GM21528 (cell line): ENCODE results near the gene KNTC1.
"Not testable (repeated sequence)": the region's sequence is repeated elsewhere in the genome, so short reads cannot be mapped to it uniquely, and the experiment has no call there.

Experiments used
- ATAC-seq: cut with Tn5 transposase; IDR thresholded peaks from one replicate; pipeline ENCODE4 v1.9.1; 2021; ENCODE audit warnings: mild to moderate bottlenecking, moderate library complexity; ENCODE audit not compliant: unreplicated experiment, low FRiP score

Gene KNTC1

GRCh38 chr12:122544537-122544936, 17.5 kb downstream of the KNTC1 start:
- no peak for ATAC-seq

- ATAC-seq = no peak
These were observed 18.8 kb downstream of the KNTC1 start for GRCh38 chr12:122545855-122546254.

DNA sequence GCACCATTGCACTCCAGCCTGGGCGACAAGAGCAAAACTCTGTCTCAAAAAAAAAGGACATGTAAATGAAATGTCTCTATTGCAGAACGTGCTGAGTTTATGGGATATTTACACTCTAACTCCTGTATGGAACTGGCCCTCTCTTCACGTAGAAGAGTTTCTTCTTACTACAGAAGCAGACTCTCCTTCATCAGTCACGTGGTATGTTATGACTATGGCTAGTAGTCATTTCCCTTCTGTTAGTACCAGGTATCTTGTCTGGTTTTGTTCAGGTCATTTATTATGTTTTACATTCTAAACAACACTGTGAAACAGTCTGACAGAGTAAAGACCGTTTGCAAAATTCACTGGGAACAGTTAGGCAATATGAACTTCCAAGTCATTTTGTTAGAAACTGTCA, 20.3 kb downstream of the KNTC1 start:
- ATAC-seq = no peak

DNA sequence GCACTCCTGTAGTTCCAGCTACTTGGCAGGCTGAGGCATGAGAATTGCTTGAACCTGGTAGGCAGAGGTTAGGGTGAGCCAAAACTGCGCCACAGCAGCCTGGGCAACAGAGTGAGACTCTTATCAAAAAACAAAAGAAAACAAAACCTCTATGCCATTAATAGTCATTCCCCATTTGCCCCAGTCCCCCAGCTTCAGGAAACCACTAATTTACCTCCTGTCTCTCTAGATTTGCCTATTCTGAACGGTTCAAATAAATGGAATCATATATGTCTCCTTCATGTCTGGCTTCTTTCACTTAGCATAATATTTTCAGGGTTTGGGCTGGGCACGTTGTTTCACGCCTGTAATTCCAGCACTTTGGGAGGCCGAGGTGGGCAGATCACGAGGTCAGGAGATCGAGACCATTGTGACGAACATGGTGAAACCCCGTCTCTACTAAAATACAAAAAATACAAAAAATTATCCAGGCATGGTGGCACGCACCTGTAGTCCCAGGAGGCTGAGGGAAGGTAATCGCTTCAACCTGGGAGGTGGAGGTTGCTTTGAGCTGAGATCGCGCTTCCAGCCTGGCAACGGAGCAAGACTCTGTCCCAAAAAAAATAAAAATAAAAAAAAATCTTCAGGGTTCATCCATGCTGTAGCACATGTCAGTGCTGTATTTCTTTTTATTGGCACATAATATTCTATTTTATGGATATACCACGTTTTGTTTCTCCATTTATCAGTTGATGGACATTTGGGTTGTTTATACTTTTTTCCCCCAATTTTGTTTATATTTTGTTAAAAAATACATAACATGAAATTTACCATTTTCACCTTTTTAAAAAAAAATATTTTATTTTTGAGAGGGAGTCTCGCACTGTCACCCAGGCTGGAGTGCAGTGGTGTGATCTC, 31.9 kb downstream of the KNTC1 start:
- no peak for ATAC-seq

- no peak for ATAC-seq
These were observed 33.1 kb downstream of the KNTC1 start for GRCh38 chr12:122560138-122560537.

GRCh38 chr12:122563361-122563760, 36.3 kb downstream of the KNTC1 start:
- ATAC-seq = no peak

DNA sequence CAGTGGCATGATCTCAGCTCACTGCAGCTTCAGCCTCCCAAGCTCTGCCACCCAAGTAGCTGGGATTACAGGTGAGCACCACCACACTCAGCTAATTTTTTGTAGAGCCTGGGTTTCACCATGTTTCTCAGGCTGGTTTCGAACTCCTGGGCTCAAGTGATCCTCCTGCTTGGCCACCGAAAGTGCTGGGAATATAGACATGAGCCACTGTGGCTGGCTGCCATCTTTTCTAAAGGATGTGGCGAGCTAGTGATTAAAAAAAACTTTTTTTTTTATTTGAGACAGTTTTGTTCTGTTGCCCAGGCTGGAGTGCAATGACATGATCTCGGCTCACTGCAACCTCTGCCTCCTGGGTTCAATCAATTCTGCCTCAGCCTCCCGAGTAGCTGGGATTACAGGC, 39.8 kb downstream of the KNTC1 start:
- ATAC-seq = not testable (repeated sequence)

DNA sequence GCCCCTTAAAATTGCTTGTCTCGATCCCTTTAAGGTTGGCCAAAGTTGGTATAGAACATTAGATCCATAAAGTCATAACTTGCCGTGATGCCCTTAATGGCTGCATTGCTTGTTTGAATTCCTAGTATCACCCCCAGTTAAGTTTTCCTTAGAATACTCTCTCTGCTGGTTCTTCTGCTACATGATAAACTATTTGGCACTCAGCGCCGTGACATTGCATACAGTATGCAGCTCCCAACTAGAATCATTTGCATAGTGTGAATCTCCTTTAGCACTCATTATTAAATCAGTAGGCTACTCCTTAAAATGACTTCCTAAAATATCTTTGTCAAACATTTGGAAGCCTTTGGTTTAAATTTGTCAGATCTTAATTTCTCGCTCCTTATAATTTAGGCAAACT, 42.2 kb downstream of the KNTC1 start:
- no peak for ATAC-seq

DNA sequence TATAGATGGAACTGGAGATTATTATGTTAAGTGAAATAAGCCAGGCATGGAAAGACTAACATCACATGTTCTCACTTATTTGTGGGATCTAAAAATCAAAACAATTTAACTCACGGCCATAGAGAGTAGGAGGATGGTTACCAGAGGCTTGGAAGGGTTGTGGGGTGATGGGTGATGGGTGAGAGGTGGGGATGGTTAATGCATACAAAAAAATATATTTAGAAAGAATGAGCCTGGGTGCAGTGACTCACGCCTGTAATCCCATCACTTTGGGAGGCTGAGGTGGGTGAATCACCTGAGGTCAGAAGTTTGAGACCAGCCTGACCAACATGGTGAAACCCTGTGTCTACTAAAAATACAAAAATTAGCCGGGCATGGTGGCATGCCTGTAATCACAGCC, 43.0 kb downstream of the KNTC1 start:
- ATAC-seq = not testable (repeated sequence)

DNA sequence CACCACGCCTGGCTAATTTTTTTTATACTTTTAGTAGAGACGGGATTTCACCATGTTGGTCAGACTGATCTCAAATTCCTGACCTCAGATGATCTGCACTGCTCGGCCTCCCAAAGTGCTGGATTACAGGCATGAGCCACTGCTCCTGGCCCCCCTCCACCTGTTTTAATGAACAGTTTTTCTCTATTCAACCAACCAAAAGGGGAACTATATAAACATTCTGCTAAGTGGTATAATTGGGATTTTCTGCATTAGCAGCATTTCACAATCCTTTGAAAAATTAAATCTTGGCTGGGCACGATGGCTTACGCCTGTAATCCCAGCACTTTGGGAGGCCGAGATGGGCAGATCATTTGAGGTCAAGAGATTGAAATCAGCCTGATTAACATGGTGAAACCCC, 44.8 kb downstream of the KNTC1 start:
- ATAC-seq = no peak

DNA sequence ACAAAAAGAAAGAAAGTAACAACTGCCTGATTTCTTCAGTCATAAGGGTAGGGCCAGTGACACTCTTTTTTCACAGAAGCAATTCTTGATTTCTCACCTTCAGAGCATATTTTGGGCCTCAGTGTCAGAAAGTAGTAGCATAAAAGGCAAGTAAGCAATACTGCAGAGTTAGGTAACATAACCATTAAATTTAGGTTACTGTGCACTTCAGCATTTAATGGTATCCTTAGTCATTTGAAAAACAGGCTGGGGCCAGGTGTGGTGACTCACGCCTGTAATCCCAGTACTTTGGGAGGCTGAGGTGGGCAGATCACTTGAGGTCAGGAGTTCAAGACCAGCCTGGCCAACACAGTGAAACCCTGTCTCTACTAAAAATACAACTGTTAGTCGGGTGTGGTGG, 56.2 kb downstream of the KNTC1 start:
- ATAC-seq = not testable (repeated sequence)

DNA sequence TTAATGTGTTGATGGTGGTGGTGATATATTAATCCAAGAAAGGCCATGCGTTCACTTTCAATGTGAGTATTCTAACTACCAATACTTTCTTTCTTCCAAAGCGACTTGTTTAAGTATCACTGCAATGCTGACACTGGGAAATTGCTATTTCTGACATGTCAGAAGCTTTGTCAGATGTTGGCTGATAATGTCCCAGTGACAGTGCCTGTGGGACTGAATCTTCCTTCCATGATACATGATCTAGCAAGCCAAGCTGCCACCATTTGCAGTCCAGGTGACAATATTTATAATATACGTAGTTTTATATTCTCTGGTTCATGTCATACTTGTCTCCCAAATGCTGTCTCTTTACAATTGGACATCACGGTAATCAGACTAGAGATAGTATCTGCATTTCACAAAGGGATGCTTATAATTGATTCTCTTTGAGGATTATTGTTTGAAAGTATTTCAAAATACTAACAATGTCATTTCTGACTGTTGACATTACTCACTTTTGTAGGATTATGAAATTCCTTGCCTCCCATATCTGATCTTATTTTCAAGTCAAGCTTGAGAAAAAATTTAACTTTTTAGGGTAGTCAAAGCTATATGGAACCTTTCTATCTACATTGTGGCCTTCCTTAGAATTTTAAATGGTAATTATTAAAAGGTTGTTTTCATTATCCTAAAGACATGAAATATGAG, 57.3 kb downstream of the KNTC1 start:
- no peak for ATAC-seq

- no peak for ATAC-seq
These were observed 63.9 kb downstream of the KNTC1 start for GRCh38 chr12:122590990-122591389.

GRCh38 chr12:122591966-122592365, 64.9 kb downstream of the KNTC1 start:
- ATAC-seq = not testable (repeated sequence)

GRCh38 chr12:122592543-122592942, 65.5 kb downstream of the KNTC1 start:
- ATAC-seq = not testable (repeated sequence)

DNA sequence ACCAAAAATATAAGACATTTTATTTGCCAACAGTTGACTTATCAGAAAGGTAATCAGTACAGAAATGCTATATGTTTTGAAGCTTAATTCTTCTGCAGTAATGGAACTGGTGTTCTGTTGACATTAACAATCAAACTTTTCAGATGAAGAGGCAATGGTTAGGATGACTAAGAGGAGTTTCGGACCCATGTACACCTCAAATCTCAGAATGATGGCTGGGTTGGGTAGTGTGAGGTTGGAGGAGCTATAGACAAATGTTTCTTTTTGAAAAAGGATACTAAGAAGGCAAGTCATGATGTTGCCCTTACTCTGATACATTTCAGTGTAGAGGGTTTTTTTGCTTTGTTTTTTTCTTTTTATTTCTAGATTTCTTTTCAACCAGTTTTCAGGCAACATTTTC, 66.9 kb downstream of the KNTC1 start:
- no peak for ATAC-seq

DNA sequence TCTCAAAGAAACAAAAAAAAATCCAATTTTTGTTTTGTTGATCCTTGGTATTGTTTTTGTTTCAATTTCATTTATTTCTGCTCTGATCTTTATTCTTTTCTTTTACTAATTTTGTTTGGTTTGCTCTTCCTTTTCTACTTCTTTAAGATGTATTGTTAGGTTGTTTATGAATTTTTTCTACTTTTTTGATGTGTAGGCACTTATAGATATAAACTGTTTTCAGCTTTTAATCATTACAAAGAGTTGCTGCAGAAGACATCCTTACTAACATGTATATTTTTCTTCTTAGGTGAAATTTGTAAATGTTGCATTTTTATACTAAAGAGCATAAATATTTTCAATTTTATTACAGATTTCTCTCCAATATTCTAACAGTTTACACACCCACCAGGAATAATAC, 69.8 kb downstream of the KNTC1 start:
- ATAC-seq = no peak

DNA sequence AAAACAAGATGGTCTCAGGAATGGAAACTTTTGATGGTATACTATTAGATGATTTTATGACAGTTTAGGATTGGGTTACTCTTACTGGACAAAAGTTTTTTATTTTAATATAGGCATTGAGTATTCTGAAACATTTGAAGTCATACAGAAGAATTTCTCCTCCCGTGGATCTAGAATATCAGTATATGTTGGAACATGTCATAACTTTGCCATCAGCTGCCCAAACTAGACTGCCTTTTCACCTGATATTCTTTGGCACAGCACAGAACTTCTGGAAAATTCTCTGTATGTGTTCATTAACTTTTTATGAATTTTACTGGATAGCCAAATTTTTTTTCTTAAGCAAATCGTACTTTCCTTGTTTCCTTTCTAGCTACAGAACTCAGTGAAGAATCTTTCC, 75.4 kb downstream of the KNTC1 start:
- ATAC-seq = no peak

GRCh38 chr12:122604993-122605392, 77.9 kb downstream of the KNTC1 start:
- no peak for ATAC-seq

- no peak for ATAC-seq
These were observed 82.7 kb downstream of the KNTC1 start for GRCh38 chr12:122609732-122610131.

- no peak for ATAC-seq
These were observed 83.2 kb downstream of the KNTC1 start for GRCh38 chr12:122610207-122610606.

DNA sequence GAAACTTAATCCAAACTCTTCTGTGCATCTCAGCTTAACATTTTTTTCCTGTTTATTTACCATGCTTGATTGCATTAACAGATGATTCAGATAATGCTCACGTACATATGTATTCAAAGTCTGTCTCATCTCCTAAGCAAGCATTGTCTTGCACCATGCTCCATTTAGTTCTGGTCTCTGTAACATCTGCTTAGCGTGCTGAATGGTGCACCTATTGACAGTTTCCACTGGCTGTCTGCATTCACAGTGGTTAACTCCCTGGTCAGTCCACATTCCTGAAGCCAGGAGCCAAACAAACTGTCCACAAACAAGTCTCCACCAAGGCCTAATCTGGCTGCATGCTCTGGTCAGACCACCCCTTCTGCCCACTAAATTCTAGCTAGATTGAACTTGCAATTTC, 83.9 kb downstream of the KNTC1 start:
- no peak for ATAC-seq
